A549 (cell line): ENCODE measurements around the gene DPM3.

ENCODE experiments used
- CBX2 ChIP-seq: fragments of 200-600 bp; sonication (generic); IDR thresholded peaks from 2 replicates; pipeline ENCODE4 v1.6.1; 2016; ENCODE audit warnings: low read depth, mild to moderate bottlenecking, borderline replicate concordance
- CHD2 ChIP-seq: fragments of 150-350 bp; IDR thresholded peaks from 2 replicates; pipeline ENCODE4 v1.6.1; 2014; ENCODE audit warnings: low read length; ENCODE audit not compliant: partially characterized antibody
- CTCF ChIP-seq: fragments of >200 bp; sonication (Bioruptor Twin); formaldehyde crosslinking; IDR thresholded peaks from 3 replicates; pipeline ENCODE4 v1.5.1; 2016
- HES2 ChIP-seq: fragments of >200 bp; sonication (Bioruptor Twin); formaldehyde crosslinking; IDR thresholded peaks from 2 replicates; pipeline ENCODE4 v1.6.1; 2016
- KDM1A ChIP-seq: fragments of 200-600 bp; sonication (generic); IDR thresholded peaks from 2 replicates; pipeline ENCODE4 v1.6.1; 2016; ENCODE audit warnings: low read depth, mild to moderate bottlenecking
- POLR2A ChIP-seq: IDR thresholded peaks from 2 replicates; pipeline ENCODE4 v1.6.1; 2012; ENCODE audit warnings: mild to moderate bottlenecking, low read length
- RAD21 ChIP-seq, 2 experiments: fragments of >200 bp in 1 of 2; sonication (Bioruptor Twin) in 1 of 2; formaldehyde crosslinking in 1 of 2; IDR thresholded peaks in 1 of 2; conservative IDR thresholded peaks in 1 of 2; 2 replicates in 1 of 2; 3 replicates in 1 of 2; pipeline ENCODE4 v1.6.1; 2012 to 2018; ENCODE audit warnings: inconsistent platforms in 1 of 2
- RFX5 ChIP-seq: fragments of 450-650 bp; IDR thresholded peaks from 2 replicates; pipeline ENCODE4 v1.7.1; 2014; ENCODE audit warnings: antibody characterized with exemption, mild to moderate bottlenecking, moderate library complexity
- USF2 ChIP-seq: fragments of 450-650 bp; IDR thresholded peaks from 2 replicates; pipeline ENCODE4 v1.6.1; 2014; ENCODE audit warnings: antibody characterized with exemption

- TF ChIP-seq CTCF (no peak), CBX2 (no peak), POLR2A (no peak), CHD2 (no peak), RFX5 (no peak), RAD21 (conservative IDR thresholded peaks at IDR 0.05 in 1 of 2, IDR thresholded peaks at IDR 0.05 in 1 of 2) (no peak), KDM1A (no peak), HES2 (no peak), USF2 (no peak)
Observed at GRCh38 chr1:155179112-155180031, 39.0 kb upstream of the DPM3 start.
